ENCODE data around the gene CEP112.
A peak's percentile ranks its signal among the peaks of the same experiment; 100 is the strongest.

Gene CEP112

GRCh38 chr17:65797101-65797500, 394.8 kb downstream of the CEP112 start:
- DNase-seq (ENCODE audit: low read depth, low spot score) = no peak
- ChIA-PET POLR2A (no interaction called here), CTCF (interaction anchor here (1.1 to 1.2 kb wide), 2 partner anchors 10 to 41 kb away, joined by 3 read pairs; no protein-coding TSS in a partner anchor)
- TF ChIP-seq CTCF (IDR thresholded peaks at IDR 0.05; ENCODE audit: insufficient read depth, low read length, missing control alignments) = no peak
- no peak overlapping the region for H3K4me3 ChIP-seq (ENCODE audit: low read depth, low read length)

GRCh38 chr17:65794572-65794971, 397.4 kb downstream of the CEP112 start:
- ChIA-PET CTCF (interaction anchor here (0.5 to 1.8 kb wide), 10 partner anchors 9 to 561 kb away, joined by 3 to 6 read pairs (median 4); no protein-coding TSS in a partner anchor), POLR2A (no interaction called here)
- H3K4me3 ChIP-seq (ENCODE audit: low read depth, low read length) = no peak overlapping the region
- DNase-seq (ENCODE audit: low read depth, low spot score) = no peak
- TF ChIP-seq CTCF (IDR thresholded peaks at IDR 0.05; ENCODE audit: insufficient read depth, low read length, missing control alignments) = peak; percentile 40

DNA sequence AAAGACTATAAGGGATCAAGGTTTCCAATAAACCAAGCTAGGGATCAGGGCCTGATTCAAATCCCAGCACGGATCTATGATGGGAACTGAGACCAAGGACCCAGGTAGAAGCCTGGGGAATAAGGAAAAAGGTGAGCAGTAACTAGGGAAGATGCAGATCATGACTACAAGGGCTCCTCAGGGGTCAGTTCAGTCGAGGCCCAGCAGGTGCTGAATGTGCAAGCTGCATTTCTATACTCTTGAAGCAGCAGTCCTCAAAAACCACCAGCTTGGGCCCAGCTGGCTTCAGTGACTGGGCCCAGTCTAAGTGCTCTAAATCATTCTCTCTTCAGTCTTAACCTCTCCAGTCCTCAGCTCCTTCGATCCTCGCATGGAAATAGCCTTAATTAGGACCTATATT, 401.7 kb downstream of the CEP112 start:
- POLR2A ChIA-PET = no interaction called here
- CTCF ChIA-PET = interaction anchor here (0.9 to 1.3 kb wide), 3 partner anchors 13 to 558 kb away, joined by 3 to 4 read pairs (median 3); no protein-coding TSS in a partner anchor
- TF ChIP-seq CTCF (IDR thresholded peaks at IDR 0.05; ENCODE audit: insufficient read depth, low read length, missing control alignments) = no peak

DNA sequence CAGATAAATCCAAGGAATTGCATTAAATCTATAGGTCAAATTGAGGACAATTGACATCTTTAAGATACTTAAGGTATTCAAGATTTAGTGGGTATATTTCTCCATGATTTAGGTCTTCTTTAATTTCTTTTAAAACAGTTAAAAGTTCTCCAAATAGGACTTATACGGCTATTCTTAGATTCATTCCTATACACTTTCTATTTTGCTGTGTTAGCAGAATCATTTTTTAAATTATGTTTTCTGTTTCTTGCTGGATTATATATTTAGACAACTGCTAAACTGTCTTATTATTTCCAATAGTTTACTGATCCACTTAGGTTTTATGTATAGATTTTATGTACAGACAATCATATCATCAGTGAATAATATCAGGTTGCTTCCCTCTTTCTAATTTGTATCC, 404.4 kb downstream of the CEP112 start:
- TF ChIP-seq CTCF (IDR thresholded peaks at IDR 0.05; ENCODE audit: insufficient read depth, low read length, missing control alignments) = no peak
- CTCF ChIA-PET = interaction anchor here (1.1 to 1.3 kb wide), 2 partner anchors 10 to 379 kb away, joined by 3 read pairs; no protein-coding TSS in a partner anchor
- POLR2A ChIA-PET = no interaction called here
- H3K4me3 ChIP-seq (ENCODE audit: low read depth, low read length) = no peak overlapping the region
- DNase-seq (ENCODE audit: low read depth, low spot score) = no peak

More for the DNA sequence above, 401.7 kb downstream of the CEP112 start:
- H3K4me3 ChIP-seq (ENCODE audit: low read depth, low read length) = no peak overlapping the region
- no peak for DNase-seq (ENCODE audit: low read depth, low spot score)

DNA sequence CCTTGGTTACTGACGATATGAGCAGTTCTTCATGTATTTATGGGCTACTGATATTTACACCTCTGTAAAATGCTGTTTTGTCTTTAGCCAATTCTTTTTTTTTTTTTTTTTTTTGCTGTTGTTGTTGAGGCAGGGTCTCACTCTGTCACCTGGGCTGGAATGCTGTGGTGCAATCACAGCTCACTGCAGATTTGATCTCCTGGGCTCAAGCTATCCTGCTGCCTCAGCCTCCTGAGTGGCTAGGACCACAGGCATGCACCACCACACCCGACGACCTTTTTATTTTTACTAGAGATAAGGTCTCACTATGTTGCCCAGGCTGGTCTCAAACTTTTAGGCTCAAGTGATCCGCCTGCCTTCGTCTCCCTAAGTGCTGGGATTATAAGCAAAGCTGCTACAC, 405.5 kb downstream of the CEP112 start:
- no peak for TF ChIP-seq CTCF (IDR thresholded peaks at IDR 0.05; ENCODE audit: insufficient read depth, low read length, missing control alignments)
- no peak overlapping the region for H3K4me3 ChIP-seq (ENCODE audit: low read depth, low read length)
- ChIA-PET POLR2A (no interaction called here), CTCF (interaction anchor here (1.1 to 1.3 kb wide), 2 partner anchors 11 to 380 kb away, joined by 3 read pairs; no protein-coding TSS in a partner anchor)
- DNase-seq (ENCODE audit: low read depth, low spot score) = no peak

DNA sequence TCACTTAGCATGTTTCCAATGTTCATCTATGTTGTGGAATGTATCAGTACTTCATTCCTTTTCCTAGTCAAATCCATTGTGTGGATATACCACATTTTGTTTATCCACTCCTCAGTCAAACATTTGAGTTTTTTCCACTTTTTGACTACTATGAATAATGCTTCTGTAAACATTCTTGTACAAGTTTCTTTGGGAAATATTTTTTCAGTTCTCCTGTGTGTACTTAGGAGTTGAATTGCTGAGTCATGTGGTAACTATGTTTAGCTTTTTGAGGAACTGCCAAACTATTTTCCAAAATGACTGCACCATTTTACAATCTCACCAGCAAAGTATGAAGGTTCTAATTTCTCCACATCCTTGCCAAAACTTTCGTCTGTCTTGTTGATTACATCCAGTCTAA, 406.8 kb downstream of the CEP112 start:
- ChIA-PET CTCF (interaction anchor here (1.5 kb wide), 1 partner anchor 10 kb away, joined by 6 read pairs; no protein-coding TSS in a partner anchor), POLR2A (no interaction called here)
- DNase-seq (ENCODE audit: low read depth, low spot score) = peak; percentile 85
- H3K4me3 ChIP-seq (ENCODE audit: low read depth, low read length) = no peak overlapping the region
- TF ChIP-seq CTCF (IDR thresholded peaks at IDR 0.05; ENCODE audit: insufficient read depth, low read length, missing control alignments) = no peak
